Panc1 (cell line): ENCODE data around the gene TRABD2B.

ENCODE experiments used
- POLR2AphosphoS5 ChIP-seq: IDR thresholded peaks from 2 replicates; pipeline ENCODE4 v1.6.1; 2012; ENCODE audit warnings: mild to moderate bottlenecking, low read depth, low read length, moderate library complexity
- SIN3A ChIP-seq: IDR thresholded peaks from 2 replicates; pipeline ENCODE4 v1.6.1; 2012; ENCODE audit warnings: low read depth, mild to moderate bottlenecking, low read length, moderate library complexity, borderline replicate concordance; ENCODE audit not compliant: insufficient read depth
- TF ChIP-seq, protein P1 (sequence below): fragments of 450-650 bp; IDR thresholded peaks from 2 replicates; pipeline ENCODE4 v1.5.1; 2017; ENCODE audit warnings: mild to moderate bottlenecking

DNA sequence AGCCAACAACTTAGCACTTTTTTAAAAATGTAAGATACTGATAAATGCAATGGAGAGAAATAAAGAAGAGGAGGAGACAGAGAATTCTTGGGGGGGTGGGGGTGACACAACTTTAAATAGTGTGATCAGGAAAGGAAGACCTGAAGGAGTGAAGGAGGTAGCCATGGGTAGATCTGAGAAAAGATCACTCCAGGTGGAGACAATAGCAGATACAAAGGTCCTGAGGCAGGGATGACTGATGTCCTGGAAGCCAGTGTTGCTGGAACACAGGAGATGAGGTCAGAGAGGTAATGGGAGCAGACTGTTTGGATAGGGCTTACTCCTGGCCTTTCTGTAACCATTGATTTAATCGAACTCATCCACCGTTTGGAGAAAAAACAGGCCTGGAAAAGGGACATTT, 24.6 kb upstream of the TRABD2B start:
- TF ChIP-seq SIN3A (no peak), POLR2AphosphoS5 (no peak)
- TF ChIP-seq, protein P1, sequence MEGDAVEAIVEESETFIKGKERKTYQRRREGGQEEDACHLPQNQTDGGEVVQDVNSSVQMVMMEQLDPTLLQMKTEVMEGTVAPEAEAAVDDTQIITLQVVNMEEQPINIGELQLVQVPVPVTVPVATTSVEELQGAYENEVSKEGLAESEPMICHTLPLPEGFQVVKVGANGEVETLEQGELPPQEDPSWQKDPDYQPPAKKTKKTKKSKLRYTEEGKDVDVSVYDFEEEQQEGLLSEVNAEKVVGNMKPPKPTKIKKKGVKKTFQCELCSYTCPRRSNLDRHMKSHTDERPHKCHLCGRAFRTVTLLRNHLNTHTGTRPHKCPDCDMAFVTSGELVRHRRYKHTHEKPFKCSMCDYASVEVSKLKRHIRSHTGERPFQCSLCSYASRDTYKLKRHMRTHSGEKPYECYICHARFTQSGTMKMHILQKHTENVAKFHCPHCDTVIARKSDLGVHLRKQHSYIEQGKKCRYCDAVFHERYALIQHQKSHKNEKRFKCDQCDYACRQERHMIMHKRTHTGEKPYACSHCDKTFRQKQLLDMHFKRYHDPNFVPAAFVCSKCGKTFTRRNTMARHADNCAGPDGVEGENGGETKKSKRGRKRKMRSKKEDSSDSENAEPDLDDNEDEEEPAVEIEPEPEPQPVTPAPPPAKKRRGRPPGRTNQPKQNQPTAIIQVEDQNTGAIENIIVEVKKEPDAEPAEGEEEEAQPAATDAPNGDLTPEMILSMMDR = no peak
